GM21529 (cell line): ENCODE measurements around the gene ZKSCAN4.

ENCODE experiments used
- ATAC-seq: cut with Tn5 transposase; IDR thresholded peaks from one replicate; pipeline ENCODE4 v1.9.1; 2021; ENCODE audit not compliant: unreplicated experiment

The ZKSCAN4 gene

DNA sequence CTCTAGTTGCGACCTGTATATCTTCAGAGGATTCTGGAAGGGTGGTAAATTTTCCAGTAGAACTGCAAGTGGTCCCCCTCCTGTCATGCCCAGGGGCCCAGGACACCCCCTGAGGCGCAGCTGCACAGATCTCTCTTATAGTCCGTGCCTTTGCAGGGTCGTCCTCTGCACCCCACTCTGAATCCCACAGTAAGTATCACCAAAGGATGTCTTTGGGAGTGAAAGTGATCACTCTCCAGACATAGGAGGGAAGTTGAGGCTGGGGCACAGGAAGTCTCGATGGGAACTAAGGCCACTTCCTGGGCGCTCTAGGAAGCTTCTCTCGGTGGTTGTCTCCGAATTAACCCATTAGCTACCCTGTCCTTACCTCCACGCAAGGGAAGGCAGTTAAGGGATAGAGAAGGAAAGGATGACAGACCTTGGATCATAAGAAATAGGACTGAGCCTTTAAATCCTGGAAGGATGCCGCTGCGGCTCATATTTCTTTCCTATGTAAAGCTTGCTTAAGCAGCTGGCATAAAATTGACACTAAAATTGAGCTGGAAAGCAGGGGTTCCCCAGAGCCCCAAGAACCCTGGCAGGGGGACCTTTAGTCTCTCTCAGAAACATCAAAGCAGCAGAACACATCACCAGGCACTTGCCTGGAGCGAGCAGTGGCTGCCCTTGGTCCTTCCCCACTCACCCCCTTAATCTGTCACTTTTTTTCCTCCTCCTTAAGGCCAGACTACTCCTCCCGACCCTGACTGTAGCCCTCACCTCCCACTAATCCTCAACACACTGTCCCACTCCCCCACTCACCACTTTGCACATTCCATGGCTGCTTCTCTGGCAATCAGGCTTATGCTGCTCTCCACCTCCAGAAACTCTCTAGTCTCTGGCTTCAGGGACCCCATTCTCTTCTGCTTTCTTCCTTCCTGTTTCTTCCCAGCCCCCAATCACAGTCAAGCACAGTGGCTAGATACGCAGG lies at the start of gene ZKSCAN4:
ZKSCAN4 (minus strand) TSS at position 261 of the 967 bp plus-strand sequence. CDS start 289 bp downstream, outside the sequence.
- peak; percentile 81 for ATAC-seq

DNA sequence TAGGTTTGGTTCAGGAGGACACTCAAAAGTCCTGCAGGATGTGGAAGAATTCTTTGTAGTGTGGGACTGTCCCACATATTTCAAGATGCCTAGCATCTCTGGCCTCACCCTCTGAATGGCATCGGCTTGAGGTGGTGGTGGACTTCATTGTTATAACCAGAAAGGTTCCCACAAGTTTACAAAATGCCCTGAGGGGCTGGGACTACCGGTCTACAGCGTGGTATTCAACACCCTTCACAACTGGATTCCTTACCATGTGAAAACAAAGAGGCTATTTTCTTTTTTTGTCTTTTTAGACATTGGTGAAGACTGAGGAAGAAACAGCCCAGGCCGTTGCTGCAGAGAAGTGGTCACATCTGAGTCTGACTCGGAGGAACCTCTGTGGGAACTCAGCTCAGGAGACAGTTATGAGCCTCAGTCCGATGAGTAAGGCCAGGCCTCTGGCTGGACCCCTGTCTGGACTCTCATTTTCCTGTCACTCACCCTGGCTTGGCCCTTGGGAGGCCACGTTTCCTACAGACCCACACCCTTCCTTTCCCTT lies 44.5 kb upstream of the ZKSCAN4 start:
- ATAC-seq: no peak

DNA sequence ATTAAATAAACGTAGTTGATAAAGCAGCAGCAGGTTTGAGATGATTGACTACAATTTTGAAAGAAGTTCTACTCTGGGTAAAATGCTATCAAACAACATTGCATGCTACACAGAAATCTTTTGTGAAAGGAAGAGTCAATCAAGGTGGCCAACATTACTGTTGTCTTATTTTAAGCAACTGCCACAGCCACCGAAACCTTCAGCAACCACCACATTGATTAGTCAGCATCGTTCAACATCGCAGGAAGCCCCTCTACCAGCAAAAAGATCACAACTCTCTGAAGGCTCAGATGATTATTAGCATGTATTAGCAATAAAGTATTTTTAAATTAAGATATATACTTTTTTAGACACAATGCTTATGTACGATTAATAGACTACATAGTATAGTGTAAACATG lies 43.3 kb upstream of the ZKSCAN4 start:
- ATAC-seq: no peak

DNA sequence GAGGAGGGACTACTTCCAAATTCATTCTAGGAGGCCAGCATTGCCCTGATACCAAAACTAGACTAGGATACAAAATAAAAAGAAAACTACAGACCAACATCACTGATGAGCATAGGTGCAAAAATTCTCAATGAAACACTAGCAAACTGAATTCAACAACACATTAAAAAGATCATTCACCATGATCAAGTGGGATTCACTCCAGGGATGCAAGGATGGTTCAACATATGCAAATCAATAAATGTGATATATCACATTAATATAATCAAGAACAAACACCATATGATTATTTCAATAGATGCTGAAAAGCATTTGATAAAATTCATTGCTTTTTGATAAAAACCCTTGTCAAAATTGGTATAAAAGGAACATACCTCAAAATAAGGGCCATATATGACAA lies 39.5 kb upstream of the ZKSCAN4 start:
- ATAC-seq: no peak

DNA sequence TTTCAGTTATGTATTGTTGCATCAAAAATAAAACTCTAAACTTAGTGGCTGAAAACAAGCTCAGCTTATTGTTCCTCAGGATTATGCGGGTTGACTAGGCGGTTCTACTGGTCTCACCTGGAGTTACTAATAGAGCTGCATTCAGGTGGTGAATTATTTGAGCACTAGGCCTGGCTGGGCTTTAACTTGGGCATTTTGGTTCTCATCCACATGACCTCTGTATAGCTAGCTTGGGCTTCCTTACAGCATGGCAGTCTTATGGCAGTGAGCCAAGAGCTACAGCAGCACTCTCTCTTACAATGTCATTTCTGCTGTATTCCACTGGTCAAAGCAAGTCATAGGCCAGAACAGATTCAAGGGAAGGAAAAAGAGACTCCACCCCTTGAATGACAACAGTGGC lies 30.9 kb upstream of the ZKSCAN4 start:
- no peak for ATAC-seq

DNA sequence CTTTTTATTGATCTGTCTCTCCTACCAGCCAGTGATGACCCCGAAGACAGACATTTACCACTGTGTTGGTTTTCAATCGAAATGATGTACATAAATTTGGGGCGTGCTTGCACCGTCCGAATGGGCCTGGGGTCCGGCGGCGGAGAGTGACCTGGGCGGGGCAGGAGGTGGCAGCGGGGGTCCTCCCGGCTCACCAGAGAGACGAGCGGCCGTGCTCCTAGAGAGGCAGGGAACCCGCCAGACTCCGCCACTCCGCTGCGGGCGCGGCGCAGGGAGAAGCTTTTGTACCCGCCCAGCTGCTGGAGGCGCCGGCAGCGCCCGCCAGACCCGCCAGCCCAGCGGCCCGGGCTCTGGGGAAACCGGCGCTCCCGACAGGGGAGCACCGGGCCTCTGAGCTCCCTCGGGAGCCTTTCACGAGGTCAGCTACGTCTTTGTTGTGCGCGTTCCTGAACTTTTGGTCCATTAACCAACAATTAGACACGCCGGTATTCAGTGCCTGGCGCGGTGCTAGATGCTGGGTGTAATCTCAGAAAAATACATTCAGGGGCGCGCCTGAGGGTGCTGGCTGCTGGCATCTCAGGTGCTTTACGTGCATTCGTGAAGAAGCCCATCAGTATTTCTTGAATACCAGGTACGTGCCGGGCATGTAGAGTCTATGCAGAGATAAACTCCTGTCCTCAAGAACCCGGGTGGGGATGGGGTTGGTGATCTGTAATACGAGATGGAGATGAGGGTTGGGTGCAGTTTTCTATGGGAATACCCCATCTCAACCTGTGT lies 29.4 kb upstream of the ZKSCAN4 start, which contains the start of gene PGBD1:
PGBD1 (plus strand) TSS at position 285 of the 777 bp plus-strand sequence. CDS start 2,242 bp downstream, outside the sequence.
- ATAC-seq: peak; percentile 76

DNA sequence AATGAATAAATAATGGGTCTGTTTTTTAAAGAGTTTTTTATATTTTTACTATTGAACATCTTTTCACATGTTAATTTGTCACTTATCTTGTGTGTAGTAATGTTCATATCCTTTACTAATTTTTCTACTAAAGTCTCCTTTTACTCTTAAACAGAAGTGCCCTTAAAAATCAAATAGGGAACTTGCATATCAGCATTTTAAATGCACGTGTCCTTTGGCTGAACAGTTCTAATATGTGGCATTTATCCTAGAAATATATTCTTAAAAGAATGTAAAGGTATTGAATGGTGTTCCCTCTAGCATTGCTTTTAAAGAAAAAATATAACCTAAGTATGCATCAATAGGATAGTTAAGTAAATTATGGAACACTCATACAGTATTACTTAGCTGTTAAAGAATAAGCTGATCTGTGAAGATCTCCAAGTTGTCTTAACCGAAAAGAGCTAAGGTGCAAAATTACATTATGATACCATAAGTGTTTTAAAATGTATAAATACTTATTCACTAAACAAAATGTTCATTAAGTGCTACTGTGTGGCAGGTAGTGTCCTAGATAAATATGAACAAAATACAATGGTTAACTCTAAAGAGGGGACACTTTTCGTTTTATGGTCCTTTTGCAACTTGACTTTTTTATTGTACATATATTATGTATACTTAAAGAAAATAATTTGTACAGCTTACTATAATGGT lies 28.7 kb upstream of the ZKSCAN4 start:
- ATAC-seq: no peak

DNA sequence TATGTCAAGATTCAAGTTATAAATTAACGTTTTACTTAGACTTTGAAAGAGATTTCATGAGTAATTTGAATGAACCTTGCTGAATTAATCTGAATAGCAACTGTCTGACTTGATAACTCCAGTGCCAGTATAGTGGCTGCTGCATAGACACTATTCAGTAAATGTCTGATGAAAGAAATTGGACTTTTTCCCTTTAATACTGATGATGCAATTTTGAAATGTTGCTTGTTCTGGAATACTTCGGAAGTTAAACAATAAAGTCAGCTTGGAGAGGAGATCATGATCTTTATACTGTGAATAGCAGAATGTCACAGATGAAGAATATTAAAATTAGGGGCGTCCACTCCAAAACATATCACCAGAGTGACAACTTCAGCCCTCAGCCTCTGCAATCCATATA lies 25.7 kb upstream of the ZKSCAN4 start:
- ATAC-seq: no peak

DNA sequence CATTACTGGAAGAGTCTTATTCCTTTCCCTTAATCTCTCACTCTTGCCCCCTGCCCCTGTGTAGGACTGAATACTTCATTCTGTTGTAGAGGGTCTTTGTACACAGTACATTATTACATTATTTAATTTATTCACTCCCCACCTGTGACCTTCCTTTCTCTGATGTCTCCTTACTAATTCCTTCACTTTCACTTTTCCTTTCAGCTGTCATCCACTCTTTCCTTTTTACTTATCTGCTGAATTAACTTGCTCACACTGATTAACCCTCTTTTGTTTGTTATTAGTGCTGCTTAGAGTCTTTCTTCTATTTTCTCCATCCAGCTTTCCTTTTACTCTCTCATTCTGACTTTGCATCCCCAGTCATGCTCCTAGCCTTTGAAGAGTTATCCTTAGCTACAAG lies 22.8 kb upstream of the ZKSCAN4 start:
- ATAC-seq: no peak

DNA sequence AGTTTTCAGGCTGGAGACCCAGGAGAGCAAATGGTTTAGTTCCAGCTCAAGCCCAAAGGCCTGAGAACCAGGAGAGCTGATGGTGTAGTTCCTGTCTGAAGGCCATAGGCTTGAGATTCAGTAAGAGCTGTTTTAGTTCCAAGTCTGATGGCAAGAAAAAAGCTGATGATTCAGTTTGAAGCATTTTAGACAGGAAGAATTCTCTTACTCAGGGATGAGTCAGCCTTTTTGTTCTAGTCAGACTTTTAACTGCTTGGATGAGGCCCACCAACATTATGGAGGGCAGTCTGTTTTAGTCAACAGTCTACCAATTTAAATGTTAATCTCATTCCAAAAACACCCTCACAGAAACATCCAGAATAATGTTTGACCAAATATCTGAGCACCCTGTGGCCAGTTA lies 17.4 kb upstream of the ZKSCAN4 start:
- no peak for ATAC-seq

DNA sequence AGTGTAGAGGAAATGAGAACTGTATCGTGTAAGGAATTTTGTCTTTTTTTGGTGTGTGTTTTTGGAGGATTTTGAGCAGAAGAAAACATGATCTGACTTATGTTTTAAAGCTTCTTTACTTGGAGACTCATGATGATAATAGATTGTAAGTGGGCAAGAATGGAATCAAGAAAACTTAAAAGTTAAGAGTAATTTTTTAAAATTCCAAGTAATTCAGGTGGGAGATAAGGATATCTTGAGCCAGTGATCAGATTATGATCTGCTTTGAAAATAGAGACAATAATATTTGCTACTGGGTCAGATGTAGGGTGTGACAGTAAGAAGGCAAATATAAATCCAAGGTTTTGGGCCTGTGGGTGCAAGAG lies 15.6 kb upstream of the ZKSCAN4 start:
- no peak for ATAC-seq

DNA sequence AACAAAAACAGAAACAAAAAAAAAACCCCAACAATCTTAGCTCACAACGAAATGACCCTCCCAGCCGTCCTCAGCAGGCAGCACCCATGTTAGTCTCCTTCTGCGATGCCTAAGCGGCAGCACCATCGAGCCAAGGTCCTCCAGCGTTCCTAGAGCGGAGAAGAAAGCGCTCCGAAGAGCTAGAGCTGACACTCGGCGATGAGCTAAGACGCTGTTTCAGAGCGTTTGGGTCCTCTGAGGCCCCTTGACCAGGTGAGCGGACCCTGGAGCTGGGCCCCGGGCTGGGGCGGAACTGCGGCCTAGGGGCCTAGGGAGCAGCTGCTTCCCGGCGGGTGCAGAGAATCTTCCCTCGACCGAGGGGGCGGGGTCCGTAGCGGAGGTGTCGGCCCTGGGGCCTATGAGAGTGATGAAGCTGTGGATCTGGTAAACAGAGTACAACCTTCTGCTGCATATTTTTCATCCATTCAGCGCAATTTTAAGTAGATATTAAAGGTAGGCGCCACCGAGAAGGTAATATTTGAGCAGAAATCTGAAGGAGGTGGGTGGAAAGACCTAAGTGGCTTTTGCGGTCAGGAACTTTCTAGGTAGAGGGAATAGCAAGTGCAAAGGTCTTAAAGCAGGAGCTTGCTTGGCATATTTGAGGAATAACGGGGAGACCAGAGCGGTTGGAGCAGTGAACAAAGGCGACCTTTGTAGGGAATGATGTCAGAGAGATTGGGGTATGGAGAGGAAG lies 15.1 kb upstream of the ZKSCAN4 start, which contains the start of gene ZSCAN26:
ZSCAN26 (plus strand) TSS at position 182 of the 733 bp plus-strand sequence. CDS start 4,777 bp downstream, outside the sequence.
- peak; percentile 88 for ATAC-seq

DNA sequence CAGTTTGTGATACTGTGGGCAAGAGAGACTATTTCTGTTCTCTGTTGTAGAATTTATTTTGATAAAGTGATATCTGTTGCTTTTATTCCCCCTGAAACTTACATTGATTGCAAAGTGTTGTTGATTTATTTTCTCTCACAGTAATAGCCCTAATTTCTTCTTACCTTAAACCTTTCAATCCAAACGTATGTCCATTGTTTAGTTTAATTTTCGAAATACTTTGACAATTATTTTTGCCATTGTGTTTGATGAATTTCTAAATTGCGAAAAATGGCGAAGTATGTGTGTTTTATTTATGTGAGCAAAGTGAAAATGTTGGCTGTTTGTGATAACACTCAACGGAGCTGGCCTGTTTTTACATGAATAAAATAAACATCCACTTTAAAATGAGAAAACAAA lies 14.5 kb upstream of the ZKSCAN4 start:
- no peak for ATAC-seq

DNA sequence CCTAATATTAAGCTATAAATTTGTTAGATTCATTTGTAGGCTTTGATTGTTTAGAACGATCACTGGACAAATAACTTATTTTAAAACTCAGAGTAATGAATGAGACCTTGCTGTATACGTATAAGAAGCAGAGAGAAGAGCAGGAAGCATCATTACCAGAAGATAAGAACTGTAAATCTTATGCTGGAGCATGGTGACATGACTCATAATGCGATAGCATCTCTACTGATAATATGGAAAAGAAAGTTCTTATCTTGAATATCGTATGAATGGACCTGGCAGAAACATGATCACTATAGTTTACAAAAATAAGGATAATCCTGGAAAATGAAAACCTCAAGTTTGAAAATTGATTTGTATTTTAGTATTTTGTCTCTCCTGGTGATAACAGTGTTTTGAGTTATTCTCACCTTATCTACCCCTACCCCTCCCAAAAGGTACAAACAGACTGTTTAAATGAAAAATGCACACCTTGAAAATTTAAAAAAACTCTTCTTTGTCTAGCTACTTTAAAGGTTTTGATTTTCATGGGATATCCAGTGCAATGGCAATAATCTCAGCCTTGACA lies 12.8 kb upstream of the ZKSCAN4 start:
- ATAC-seq: no peak

DNA sequence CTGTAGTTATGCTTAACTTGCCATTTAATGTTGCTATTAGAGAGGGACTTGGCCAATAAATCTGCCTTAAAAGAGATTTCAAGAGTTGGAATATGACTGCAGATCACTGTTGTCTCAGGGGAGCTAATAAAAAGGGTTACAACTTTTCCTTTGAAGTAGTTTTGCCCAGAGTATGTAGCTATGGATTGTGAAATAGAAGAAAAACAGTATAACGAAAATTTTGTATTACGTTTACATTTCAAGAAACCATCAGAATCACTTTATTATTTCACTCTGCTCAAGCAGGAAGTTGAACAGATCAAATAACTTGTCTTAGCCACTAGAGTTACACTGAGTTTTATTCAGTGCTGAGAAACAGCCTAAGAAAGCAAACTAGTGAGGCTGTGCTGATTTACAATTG lies 11.9 kb upstream of the ZKSCAN4 start:
- ATAC-seq: no peak

DNA sequence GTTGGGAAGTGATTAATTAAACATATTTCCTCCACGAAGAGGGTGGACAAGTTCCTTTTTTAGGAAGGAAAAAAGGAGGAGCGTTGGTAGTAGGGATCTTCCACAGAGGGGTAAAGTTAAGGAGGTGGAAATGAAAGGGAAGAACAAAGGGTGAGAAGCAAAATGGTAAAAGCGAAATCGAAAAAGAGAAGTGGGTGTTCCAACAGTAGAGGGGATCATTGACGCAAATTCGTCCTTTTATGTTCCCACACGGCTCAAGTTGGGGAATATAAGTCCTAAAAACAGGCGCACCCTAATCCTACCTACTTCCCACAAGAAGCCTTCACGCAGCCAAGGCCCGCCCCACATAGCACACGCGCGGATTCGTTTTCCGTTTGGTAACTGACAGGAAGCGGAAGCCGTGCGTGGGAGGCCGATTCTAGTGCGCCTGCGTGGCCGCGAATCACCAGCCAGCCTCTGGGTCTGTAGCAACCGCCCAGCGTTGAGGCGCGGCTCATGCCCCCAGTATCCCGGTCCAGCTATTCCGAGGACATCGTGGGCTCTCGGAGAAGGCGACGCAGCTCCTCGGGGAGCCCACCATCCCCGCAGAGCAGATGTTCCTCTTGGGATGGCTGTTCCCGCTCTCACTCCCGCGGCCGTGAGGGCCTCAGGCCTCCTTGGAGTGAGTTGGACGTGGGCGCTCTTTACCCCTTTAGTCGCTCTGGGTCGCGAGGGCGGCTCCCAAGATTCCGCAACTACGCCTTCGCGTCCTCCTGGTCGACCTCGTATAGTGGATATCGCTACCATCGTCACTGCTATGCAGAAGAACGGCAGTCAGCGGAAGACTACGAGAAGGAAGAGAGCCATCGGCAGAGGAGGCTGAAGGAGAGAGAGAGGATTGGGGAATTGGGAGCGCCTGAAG lies 7.1 kb upstream of the ZKSCAN4 start, which contains the start of gene NKAPL:
NKAPL (plus strand) TSS at position 421 of the 901 bp plus-strand sequence; CDS start at position 496, 75 bp downstream.
- ATAC-seq: no peak

DNA sequence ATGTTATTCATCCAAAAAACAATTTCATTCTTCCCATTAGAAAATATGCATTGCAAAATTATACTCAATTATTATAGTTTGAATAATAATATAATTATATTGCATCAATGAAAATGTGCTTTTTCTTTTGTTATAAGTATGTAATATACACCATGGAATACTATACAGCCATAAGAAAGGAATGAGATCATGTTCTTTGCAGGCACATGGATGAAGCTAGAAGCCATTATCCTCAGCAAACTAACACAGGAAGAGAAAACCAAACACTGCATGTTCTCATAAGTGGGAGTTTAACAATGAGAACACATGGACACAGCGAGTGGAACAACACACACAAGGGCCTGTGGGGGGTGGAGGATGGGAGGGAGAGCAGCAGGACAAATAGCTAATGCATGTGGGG lies 5.0 kb upstream of the ZKSCAN4 start:
- ATAC-seq: no peak

DNA sequence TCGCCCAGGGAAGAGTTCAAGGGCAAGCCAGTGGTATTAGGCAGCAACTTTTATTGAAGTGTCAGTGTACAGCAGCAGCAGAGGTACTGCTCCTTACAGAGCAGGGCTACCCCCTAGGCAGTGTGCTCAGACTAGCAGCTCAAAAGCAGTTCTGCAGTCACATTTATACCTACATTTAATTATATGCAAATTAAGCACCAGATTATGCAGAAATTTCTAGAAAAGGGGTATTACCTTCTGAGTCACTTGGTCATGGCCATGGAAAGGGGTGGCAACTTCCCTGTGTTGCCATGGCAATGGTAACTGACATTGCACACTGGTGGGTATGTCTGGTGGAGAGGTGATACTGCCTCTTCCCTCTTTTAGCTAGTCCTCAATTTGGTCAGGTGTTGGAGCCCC lies 2.1 kb upstream of the ZKSCAN4 start:
- no peak for ATAC-seq

DNA sequence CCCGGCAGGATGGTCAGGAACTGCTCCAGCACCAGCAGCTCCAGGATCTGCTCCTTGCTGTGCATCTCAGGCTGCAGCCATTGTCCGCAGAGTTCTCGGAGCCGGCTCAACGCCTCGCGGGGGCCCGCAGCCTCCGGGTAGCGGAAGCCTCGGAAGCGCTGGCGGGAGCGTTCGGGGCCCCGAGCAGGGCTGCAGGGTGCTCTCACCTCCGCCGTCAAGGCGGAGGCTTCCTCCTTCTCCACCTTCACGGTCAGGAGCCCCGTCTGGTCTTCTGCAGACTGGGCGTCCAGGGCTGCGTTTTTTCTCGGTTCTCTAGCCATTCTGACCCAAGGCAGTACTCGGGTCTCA lies 434 bp downstream of the ZKSCAN4 start:
- ATAC-seq: peak; percentile 40
